Left ventricle myocardium superior (tissue), 1 donor: ENCODE data around the gene YES1. TPM values are rescaled to one million over a fixed set of nuclear protein-coding genes. Genes with fewer than 3 reads are reported as not detected.
A peak's percentile ranks its signal among the peaks of the same experiment; 100 is the strongest.
"Not testable (repeated sequence)": the region's sequence is repeated elsewhere in the genome, so short reads cannot be mapped to it uniquely, and the experiment has no call there.

Experiments
- ATAC-seq: fragments of 200-7000 bp; cut with Tn5 transposase; one replicate; pipeline ENCODE4 v1.9.1; 2020; ENCODE audit warnings: mild to moderate bottlenecking, moderate library complexity
- DNase-seq: peaks from one replicate; pipeline ENCODE4 v3.0.0-alpha.2; 2020
- intact Hi-C: fragments of 100-400 bp; cut with micrococcal nuclease; formaldehyde crosslinking; loops from one replicate; pipeline ENCODE4 v1.11.0; 2022
- total RNA-seq: library from RNA; stranded (reverse); fragmentation: NEBNext Ultra II Directional; extraction: Animal tissue kit (Norgen Biotek cat#: 25700); gene quantifications from one replicate; pipeline ENCODE4 v1.2.1, GENCODE V29; 2021
- donor health status: DM: no; HTN: yes; CAD: no; lungs with severe emphysema.

Gene YES1
- total RNA-seq, 1 donor from 2014 or later, result 23.4 TPM

DNA sequence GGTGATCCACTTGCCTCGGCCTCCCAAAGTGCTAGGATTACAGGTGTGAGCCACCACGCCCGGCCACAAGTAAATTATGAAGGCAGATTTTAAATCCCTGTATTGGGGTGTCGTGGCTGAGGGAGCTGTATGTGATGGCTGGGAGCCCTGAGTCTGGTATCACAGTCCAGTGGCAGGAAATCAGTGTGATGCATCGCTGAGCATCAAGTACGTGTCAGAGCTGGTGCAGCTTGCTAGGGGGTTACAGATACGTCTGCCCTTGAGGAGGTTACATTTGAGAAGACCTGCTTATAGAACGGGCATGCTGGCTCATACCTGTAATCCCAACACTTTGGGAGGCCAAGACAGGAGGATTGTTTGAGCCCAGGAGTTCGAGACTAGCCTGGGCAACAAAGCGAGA lies 103.9 kb downstream of the YES1 start:
- ATAC-seq, result no peak
- no peak for DNase-seq
- intact Hi-C loops, result no loop called here

DNA sequence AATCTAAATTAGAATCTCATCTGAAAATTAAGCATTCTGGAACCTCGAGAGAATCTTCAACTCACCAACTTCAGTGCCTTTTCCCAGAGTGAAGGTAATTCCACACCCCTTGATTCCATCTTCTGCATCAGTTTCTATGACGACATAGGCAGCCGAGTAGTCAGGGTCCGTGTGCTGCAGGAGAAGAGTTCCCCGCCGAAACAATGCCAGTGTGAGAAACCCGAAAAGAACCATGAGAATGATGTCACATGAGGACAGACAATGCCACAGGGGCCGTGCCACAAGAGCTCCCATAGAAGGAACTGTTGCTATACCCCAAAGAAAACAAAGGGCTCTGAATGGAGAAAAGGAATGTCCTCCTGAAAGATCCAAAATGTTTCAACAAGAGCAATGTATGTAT lies 105.6 kb downstream of the YES1 start:
- no peak for ATAC-seq

DNA sequence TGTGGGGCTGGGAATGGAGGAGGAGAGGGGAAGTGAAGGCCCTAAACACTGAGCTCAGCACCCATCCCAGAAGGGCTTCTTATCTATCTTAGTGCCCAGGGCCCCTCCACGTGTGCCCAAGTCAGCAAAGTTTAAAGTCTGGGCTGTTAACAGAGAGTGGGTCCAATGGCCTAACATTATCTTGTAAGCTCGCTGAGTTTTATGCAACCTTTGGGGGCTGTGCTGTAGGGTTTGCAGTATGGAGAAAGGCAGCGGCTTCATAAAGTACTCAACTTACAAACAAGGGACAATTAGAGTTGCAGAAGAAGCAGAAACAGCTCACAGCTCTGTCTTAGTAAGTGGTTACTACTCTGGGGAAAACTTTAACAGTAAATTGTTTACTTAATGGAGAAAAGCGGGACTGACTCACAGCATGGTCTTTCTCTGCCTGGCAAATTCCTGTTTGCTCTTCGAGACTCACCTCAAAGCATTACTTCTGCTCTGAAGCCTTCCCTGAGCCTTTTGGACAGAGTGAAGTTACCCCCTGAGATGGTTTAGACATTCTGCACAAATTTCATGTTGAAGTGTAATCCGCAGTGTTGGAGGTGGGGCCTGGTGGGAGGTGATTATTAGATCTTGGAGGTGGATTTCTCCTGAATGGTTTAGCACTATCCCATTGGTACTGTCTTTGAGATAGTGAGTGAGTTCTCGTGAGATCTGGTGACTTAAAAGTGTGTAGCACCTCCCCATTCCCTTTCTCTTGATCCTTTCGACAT lies 108.7 kb downstream of the YES1 start:
- intact Hi-C loops, result no loop called here
- DNase-seq (no peak), ATAC-seq (no peak)

More for the DNA sequence above, 105.6 kb downstream of the YES1 start:
- DNase-seq, result no peak
- intact Hi-C loops, result no loop called here

DNA sequence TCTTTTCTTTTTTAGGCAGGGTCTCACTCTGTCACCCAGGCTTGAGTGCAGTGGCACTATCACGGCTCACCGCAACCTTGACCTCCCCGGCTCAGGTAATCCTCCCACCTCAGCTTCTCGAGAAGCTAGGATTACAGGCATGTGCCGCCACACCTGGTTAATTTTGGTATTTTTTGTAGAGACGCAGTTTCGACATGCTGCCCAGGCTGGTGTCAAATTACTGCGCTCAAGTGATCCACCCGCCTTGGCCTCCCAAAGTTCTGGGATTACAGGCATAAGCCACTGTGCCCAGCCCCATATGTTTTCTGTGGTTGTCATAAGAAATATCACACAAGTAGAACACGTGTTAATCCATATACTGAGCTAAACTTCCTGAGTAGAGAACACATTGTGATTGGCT lies 114.2 kb downstream of the YES1 start:
- intact Hi-C loops, result no loop called here
- no peak for ATAC-seq
- no peak for DNase-seq

DNA sequence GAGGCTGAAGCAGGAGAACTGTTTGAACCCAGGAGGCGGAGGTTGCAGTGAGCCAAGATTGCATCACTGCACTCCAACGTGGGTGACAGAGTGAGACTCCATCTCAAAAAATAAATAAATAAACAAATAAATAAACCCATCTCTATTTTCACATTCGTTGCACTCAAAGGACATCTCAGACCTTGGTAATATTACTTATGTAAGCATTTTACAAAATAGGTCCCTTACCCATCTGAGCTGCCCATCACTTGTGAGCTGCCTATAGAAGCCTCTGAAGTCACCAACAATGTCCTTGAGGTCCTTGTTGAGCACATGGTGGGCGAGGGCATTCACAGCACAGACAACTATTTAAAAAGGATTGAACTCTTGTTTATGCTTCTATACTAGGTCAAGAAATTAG lies 115.0 kb downstream of the YES1 start:
- intact Hi-C loops, result no loop called here
- no peak for ATAC-seq
- no peak for DNase-seq

DNA sequence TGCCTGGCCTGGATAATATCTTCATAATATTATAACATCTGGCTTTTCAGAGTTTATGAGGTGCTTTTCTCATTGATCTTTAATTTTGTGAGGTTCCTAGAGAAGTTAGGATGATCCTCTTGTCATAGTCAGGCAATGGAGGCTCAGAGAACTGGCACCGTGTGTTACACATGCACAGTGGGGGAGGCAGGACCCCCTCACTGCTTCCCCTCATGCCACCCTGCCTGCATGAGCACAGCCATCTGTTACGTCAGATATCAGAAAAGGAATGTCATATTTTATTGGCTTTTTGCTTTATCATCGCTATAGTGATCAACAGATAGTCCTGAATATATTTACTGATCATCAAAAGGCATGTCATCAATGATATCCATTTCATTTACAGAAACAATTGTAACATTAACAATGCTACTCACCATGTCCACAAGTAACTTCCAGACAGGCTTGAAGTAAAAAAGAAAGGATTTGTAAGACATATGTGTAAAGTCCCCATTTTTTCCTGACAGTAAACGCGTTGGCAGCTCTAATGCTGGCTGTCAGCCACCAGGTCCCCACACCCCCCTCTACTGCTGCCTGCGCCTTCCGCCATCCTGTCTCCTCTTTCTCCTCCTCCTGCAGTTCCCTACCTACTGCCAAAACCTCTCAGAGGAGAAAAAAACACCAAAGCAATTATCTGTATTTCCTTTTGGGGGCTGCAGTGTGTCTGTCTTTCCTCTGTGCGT lies 118.4 kb downstream of the YES1 start:
- peak; percentile 37 for ATAC-seq
- intact Hi-C loops, result no loop called here
- DNase-seq, result no peak

DNA sequence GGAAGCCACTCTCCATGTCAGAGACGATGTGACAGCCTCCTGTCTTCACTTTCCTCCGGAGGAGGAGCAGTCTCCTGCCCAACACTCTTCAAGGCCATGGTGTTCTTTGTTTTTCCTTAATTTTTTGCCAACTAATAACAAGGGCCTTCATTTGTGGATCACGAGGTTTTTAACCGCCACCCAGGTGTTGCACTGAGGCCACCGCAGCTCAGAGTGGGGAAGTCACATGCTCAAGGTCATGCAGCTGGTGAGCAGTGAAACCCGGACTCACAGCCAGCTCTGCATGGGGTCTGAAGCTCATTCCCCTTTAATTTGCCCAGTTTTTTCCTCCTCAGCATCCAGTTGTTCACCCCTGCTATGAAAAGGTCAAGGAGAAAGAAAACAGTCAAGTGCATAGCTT lies 119.2 kb downstream of the YES1 start:
- DNase-seq (no peak), ATAC-seq (no peak)
- intact Hi-C loops, result no loop called here

DNA sequence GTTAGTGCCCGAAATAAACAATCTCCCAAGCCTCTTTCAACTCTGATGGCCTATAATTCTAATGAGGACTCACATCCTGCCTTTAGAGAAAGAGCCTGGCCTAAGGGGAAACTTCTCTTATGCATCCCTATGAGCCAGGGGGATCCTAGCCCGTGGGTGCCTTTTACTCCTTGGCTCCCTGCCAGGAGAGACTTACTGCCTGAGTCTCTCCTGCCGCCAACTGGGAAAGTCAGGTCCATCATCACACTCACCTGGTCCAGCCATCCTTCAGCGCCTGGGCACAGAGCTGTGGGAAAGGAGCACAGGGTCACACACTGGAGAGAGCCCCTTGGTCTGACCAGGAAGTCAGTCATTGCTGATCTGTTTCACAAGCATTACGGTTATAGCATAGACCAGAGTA lies 123.7 kb downstream of the YES1 start:
- DNase-seq (no peak), ATAC-seq (no peak)
- intact Hi-C loops, result no loop called here

DNA sequence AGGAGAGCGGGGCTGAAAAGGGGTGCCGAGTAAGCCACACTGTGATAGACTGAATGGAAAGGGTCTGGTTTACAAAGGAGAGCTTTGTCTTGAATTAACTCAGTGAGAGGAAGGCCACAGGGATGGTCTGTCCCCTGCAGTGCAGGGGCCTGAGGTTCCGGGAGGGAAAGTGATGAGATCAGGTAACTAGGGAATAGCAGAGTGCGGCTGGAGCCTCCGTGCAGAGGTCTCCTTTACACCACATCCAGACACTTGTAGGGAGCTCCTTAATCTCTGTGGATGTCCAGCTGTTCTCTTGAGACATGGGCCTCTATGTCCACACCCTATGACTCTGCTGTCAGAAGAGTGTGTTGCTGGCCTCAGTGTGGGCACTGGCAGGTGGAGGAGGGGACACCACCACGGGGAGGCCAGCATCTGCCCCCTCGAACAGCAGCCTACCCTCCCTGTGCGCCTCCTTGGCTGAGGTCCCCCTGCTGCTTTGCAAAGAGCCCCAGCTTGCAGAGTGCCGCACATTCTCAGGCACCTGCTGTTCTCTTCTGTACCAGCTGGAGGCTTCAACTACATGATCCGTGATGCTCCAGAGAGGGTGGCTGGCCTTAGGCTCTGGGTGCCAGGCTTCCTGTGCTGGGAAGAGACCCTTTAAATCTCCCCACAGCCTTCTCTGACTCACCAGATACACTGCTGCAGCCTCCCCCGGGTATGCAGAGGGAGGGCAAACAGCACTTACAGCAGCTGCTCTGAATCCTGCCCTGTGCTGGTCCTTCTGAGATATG lies 125.5 kb downstream of the YES1 start:
- intact Hi-C loops, result no loop called here
- ATAC-seq, result peak; percentile 34
- DNase-seq, result no peak

DNA sequence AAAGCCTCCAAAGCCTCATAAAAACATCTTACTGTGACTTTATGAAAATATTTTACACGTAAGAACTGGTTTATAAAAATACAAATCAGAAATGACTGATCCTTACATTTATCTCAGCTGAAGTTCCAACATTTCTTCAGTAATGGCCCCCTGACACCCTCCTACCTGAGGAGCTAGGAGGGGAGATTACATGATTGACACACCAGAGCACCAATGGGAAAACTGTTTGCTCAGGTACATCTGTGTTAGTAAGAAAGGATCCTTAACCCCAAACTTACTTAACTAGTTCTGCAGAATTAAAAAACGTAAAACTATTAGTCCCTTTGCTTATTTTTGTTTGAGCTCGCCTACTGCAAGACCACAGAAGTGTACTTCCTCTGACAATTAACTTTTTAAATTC lies 126.6 kb downstream of the YES1 start:
- intact Hi-C loops, result no loop called here
- DNase-seq (no peak), ATAC-seq (no peak)

DNA sequence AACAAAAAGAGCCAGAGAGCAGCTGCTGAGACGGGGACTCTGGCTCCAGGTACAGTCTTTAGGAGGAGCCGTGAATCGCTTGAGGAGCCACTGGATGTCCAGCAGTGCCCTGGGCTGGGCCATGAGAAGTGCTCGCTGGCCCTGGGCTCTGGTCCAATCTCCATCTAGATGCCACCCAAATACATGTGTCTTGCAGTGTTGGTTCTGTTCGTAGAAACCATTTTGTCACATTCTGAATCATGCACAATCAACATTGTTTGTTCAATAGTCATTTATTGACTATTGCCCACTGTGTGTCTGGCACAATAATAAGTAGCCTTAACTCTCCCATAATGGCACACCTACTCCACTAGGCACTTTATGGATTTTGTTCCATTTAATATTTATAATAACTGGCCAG lies 128.5 kb downstream of the YES1 start:
- intact Hi-C loops, result no loop called here
- no peak for DNase-seq
- no peak for ATAC-seq

DNA sequence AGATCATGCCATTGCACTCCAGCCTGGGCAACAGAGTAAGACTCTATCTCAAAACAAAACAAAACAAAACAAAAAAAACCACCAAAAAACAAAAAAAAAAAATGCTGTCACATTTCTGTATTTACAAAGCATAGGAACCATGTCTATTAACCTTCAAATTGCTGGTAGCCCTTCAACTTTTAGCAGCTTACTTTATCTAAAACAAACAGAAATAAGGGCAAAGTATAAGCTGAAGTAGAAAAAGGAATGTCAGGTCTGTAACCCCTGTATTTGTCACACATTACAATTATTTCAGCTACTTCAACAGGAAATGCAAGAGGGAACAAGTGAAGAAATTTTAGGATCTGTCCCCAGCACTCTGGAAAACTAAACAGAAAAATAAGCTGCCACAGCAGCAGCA lies 129.2 kb downstream of the YES1 start:
- intact Hi-C loops, result no loop called here
- ATAC-seq, result no peak

DNA sequence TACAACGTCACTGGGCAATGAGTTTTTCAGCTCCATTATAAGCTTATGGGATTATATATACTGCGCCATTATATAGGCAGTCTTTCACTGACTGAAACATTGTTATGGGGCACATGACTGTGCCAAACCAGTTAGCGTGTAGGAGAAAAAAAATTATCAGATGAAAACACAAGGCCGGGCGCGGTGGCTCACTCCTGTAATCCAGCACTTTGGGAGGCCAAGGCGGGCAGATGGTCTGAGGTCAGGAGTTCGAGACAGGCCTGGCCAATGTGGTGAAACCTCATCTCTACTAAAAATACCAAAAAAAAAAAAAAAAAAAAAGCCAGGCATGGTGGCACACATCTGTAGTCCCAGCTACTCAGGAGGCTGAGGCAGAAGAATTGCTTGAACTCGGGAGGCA lies 129.6 kb downstream of the YES1 start:
- intact Hi-C loops, ATAC-seq, DNase-seq: not testable (repeated sequence)

More for the DNA sequence above, 129.2 kb downstream of the YES1 start:
- DNase-seq, result no peak

DNA sequence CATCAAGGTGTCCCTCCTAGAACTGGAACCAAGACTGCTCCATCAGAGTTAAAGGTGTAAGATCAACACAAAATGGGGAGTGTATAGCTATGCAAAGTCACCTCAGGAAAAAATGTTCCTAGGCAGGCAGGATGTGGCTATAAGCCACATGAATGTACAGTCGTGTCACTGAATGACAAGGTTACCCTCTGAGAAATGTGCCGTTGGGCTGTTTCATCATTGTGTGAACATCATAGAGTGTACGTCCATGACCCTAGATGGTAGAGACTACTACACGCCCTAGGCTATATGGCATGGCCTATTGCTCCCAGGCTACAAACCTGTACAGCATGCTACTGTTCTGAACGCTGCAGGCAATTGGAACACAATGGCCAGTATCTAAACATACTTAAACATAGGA lies 130.1 kb downstream of the YES1 start:
- intact Hi-C loops, result no loop called here
- DNase-seq (no peak), ATAC-seq (no peak)

DNA sequence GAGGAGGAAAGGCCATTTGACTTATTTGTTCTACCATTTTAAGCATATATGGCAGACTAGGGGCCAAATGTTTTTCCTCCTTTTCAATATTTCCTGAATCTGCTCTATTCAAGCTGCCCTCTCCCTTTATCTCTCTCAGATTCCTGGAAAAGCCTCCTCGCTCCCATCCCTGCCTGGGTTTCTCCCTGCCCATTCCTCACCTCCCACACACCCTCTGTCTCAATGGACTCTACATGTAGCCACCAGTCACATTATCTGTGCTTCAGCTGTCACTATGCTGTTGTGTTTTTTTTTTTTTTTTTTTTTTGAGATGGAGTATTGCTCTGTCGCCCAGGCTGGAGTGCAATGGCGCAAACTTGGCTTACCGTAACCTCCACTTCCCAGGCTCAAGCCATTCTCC lies 131.7 kb downstream of the YES1 start:
- intact Hi-C loops, result no loop called here
- ATAC-seq (no peak), DNase-seq (no peak)

DNA sequence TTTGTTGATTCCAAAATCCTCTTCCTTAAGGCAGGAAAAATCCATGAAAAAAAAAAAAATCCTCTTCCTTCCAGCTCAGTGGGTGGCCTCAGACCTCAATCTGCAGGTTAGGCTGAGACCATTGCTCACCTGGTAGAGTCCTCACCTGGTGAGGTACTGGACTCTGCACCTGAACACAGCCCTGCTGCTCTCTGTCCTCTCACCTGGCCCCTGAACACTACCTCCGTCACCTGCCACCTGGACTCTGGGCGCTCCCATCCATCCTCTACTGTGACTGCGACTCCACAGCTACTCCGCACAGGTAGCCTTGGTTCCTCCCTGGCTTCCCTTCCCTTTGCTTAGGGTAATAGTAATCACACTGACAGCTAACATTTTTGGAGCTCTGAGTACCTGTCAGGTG lies 132.5 kb downstream of the YES1 start:
- intact Hi-C loops, result no loop called here
- no peak for DNase-seq
- ATAC-seq, result no peak

DNA sequence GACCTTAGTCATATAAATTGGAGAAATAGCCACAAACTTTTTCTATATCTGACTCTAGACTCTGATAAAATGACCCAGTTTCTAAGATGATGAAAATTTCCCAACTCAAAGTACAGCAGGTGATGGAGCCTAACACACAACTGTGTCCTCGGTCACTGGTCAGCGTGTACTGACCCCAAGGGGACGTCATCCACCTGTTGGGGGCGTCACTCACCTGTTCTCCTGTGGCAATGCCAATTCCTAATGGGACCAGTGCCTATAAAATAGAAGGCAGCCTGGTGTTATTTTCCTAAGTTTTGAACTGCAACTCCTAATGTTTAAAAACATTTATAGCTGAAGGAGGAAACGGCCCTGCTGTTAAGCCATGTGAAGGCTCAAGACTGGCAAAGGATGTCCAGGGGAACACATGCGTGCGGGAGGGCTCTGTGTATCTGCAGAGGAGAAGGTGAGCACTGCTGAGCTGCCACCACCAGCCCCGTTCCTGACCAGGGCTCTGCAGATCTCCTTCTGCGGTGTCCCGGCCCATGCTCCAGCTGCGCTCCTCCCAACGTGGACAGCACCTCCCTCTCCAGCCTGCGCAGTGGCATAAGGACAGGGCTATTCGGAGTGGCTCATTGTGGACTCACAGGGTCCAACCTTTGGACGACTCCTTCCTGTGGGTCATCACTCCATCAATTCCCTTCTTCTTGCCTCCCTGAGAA lies 133.4 kb downstream of the YES1 start:
- intact Hi-C loops, result no loop called here
- no peak for ATAC-seq

DNA sequence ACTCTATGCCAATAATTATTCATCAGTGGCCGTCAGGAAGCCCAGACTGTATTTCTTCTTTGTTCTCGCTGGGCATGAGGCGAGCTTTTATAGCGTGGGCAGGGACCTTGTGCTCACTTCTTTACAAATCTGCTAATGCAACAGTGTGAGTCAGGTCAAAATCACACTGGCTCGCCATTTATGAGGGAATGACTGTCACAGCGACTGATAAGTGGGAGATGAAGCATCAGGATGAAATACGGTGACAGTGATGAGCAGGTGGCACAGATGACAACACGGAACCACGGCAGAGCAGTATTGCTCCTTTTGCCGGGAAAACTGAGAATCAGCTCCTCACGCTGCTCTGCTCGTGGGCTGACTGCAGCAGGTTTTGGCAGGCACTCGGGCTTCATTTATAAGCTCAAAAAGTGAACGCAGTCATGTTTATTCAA lies 134.1 kb downstream of the YES1 start:
- no peak for DNase-seq
- intact Hi-C loops, result no loop called here
- no peak for ATAC-seq

More for the DNA sequence above, 133.4 kb downstream of the YES1 start:
- no peak for DNase-seq

DNA sequence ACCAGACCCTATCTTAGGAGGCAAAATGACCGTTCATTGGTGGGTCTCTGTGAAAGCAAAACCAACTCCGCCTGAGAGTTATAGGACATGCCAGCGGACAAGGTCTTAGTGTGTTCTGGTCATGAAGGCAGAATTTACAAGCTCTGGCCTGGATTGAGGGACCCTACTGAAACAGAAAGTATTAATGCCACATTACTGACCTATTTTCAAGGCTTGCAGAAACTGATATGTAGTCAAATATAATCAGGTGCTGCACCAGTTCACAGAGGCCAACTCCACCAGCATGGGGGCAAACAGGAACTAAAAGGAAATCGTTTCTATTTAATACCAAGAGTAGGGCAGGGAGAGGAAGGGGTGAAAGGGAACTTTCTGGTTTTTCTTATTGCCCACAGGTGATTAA lies 134.9 kb downstream of the YES1 start:
- ATAC-seq (no peak), DNase-seq (no peak)
- intact Hi-C loops, result no loop called here

DNA sequence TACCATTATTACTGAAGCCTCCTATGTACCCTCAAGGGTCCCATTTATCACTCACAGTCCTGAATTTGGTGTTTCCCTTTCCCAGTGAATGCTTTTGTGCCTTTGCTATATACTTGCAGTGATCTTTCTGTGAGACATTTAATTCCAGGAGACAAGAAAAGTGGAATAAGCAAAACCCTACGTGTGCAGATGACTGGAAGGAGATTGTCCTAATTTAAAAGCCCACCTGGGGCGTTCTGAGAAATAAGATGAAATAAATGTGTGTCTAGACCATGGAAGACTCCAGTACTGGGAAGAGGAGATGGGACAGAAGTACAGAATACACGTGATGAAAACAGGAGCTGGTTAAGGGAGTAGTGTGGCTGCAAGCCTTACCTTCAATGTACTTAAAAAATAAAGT lies 135.3 kb downstream of the YES1 start:
- intact Hi-C loops, result no loop called here
- no peak for ATAC-seq
- no peak for DNase-seq
